Measurements from ENCODE around the gene CRYBG1.

CRYBG1 gene

DNA sequence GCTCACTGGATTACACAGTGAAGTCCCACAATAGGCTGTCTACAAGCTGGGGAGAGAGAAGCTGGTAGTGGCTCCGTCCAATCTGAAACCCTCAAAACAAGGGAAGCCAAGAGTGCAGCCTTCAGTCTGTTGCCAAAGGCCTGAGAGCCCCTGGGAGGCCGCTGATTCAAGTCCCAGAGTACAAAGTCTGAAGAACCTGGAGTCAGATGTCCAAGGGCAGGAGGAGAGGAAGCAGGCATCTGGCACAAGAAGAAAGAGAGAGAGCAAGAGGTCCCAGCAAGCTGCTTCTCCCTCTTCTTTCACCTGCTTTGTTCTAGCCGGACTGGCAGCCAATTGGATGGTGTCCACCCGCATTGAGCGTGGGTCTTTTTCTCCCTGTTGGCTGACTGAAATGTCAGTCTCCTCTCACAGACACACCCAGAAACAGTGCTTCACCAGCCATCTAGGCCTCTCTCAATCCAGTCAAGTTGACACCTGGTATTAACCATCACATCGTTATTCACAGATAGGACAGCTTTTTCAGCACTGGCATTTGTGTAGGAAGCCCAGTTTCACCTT is 51.2 kb downstream of the CRYBG1 start:
- no peak for DNase-seq (ENCODE audit: extremely low read depth, low read depth)
- TF ChIP-seq, protein P1, sequence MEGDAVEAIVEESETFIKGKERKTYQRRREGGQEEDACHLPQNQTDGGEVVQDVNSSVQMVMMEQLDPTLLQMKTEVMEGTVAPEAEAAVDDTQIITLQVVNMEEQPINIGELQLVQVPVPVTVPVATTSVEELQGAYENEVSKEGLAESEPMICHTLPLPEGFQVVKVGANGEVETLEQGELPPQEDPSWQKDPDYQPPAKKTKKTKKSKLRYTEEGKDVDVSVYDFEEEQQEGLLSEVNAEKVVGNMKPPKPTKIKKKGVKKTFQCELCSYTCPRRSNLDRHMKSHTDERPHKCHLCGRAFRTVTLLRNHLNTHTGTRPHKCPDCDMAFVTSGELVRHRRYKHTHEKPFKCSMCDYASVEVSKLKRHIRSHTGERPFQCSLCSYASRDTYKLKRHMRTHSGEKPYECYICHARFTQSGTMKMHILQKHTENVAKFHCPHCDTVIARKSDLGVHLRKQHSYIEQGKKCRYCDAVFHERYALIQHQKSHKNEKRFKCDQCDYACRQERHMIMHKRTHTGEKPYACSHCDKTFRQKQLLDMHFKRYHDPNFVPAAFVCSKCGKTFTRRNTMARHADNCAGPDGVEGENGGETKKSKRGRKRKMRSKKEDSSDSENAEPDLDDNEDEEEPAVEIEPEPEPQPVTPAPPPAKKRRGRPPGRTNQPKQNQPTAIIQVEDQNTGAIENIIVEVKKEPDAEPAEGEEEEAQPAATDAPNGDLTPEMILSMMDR (IDR thresholded peaks at IDR 0.05; ENCODE audit: low read depth, low read length): no peak

DNA sequence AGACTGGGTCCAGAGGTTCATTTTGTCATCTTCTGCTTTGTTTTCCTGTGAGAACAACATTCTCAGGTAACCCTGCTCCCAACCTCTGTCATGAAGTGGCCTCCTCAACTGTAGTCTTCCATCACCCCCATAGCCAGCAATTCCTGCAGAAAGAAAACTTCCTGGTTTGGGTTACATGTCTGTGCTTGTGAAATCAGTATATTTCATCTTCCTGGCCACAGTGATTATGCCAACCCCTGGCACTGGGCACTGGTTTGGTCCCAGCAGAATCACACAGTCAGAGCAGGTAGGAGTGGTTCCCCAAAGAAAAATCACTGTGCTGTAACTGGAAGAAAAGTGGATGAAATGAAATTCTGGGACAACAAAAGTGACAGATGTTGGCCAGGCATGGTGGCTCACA is 52.5 kb downstream of the CRYBG1 start:
- no peak for DNase-seq (ENCODE audit: extremely low read depth, low read depth)
- TF ChIP-seq, protein P1 (IDR thresholded peaks at IDR 0.05; ENCODE audit: low read depth, low read length): no peak

DNA sequence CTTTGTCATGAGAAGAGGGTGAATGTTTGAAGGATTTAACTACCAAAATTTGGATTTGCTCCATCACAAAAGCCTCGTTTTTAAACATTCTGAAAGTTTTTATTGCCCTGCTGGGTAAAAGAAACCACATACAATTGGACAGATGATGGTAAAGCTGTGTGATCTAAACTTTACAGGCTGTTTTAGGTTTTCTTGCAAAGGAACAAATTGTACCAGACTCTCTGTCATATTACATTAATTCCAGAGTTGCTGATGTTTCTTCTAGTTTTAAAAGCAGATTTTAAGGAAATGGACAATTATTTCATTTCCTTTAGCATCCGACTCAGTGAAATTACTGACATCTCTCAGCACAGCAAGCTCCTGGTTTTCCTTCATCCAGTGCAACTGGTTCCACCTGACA is 53.2 kb downstream of the CRYBG1 start:
- TF ChIP-seq, protein P1 (IDR thresholded peaks at IDR 0.05; ENCODE audit: low read depth, low read length): no peak

DNA sequence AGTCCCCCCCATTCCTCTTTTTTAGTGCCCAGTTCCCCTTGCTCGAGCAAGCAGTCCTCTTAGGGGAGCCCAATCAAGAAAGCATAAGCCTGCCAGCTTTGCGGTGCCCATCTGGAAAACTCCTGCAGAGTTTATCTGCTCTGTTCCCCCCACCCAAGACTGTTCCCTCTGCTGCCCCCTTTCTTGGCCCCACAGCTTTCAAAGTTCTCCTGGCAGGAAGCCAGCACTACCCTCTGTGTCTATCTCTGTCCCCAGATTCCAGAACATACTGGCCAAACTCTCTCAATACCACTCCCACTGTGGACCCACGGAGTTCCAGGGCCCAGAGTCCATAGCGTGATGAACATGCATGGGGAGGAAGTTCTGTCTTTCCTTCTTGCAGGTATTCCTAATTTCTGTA is 55.4 kb downstream of the CRYBG1 start:
- DNase-seq (ENCODE audit: extremely low read depth, low read depth): no peak
- TF ChIP-seq, protein P1 (IDR thresholded peaks at IDR 0.05; ENCODE audit: low read depth, low read length): no peak

More for the DNA sequence above, 53.2 kb downstream of the CRYBG1 start:
- no peak for DNase-seq (ENCODE audit: extremely low read depth, low read depth)

DNA sequence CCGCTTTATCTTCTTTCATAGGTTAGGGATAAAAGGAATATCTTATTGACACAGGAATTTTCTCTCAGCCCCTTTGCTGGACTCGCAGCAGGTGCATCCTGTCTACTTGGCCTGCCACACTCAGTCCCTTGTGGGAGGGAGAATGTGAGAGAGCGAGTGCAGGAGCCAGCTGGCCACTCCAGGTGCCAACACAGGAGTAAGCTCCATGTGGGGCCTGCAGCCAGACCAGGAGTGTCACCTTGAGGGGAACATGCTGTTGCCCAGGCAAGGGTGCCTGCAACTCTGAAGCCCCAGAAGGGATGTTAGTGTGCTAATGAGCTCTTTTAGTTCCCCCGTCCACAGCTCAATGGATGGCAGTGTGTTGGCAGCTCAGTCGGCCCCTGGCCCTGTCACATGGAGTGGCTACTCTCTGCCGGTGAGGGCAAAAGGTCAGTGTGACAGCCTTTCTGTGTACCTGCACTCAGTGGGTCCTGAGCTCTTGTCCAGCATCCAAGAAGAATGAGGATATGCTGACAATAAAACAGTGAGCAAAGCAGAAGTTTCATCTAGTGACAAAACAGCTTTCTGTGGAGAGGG is 57.1 kb downstream of the CRYBG1 start:
- TF ChIP-seq, protein P1 (IDR thresholded peaks at IDR 0.05; ENCODE audit: low read depth, low read length): no peak
- DNase-seq (ENCODE audit: extremely low read depth, low read depth): no peak

DNA sequence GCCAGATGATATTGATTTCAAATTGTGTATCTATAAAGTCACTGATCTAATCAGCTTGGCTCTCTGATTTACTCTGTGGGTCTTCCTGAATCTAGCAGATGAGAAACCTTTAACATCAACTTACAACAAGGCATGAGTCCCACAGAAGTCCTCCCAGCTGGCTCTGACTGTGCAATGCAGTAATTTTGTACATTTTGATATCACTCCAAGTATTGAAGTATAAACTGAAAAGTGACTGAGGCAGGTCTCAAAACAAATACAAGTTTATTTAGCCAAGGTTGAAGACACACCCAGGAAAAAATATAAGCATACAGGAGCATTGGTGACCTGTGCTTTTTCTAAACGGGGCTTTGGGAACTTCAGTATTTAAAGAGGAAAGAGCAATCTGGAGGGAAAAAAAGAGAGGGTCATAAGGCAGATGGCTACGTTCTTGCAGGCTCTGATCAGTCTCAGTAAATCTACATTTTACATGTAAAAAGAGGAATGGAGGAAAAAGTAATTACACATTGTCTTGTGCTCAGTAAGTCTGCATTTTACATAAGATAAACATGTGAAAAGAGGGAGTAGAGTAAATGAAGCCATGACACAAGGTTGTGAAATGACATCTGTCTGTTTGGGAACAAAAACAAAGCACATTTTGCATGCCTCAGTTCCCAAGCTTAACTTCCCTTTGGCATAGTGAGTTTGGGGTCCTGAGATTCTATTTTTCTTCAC is 59.5 kb downstream of the CRYBG1 start:
- DNase-seq (ENCODE audit: extremely low read depth, low read depth): no peak
- TF ChIP-seq, protein P1 (IDR thresholded peaks at IDR 0.05; ENCODE audit: low read depth, low read length): no peak

DNA sequence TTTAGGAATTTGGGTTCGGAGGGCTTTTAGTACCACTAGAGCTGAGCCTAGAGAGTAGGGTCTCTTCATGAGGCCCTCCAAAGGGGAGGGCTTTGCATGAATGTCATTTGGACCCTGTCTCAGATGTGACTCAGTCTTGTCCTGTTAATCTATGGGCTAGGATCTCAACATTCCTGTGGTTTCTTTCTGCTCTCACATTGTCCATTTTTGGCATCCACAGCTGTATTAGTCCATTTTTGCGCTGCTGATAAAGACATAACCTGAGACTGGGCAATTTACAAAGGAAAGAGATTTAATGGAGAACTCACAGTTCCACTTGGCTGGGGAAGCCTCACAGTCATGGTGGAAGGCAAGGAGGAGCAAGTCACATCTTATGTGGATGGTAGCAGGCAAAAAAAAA is 61.0 kb downstream of the CRYBG1 start:
- TF ChIP-seq, protein P1 (IDR thresholded peaks at IDR 0.05; ENCODE audit: low read depth, low read length): no peak
- no peak for DNase-seq (ENCODE audit: extremely low read depth, low read depth)

All from AG09319 (cell line).